Dermis microvascular lymphatic vessel endothelial cell (primary cell): ENCODE data around the gene SLX4IP. TPM values are rescaled to one million over a fixed set of nuclear protein-coding genes. Genes with fewer than 3 reads are reported as not detected.
A peak's percentile ranks its signal among the peaks of the same experiment; 100 is the strongest.

ENCODE experiments used
- DNase-seq, 2 donors: peaks; one replicate each; pipeline versions ENCODE4 v3.0.0 to v3.0.0-alpha.2; 2010; ENCODE audit warnings: low read depth in 2 of 2
- total RNA-seq: library from RNA; depleted of rRNA; stranded (reverse); fragments of >200 nt; gene quantifications from 2 replicates; pipeline ENCODE4 v1.2.1, GENCODE V29; 2014

SLX4IP gene
- total RNA-seq, 1 donor from 2014 or later = 2.6 TPM

- DNase-seq = no peak
These were observed 211.8 kb downstream of the SLX4IP start for GRCh38 chr20:10646886-10647420.

GRCh38 chr20:10647471-10647870 is 212.4 kb downstream of the SLX4IP start:
- peak in 1 of 2 donors; percentile 32 for DNase-seq

DNA sequence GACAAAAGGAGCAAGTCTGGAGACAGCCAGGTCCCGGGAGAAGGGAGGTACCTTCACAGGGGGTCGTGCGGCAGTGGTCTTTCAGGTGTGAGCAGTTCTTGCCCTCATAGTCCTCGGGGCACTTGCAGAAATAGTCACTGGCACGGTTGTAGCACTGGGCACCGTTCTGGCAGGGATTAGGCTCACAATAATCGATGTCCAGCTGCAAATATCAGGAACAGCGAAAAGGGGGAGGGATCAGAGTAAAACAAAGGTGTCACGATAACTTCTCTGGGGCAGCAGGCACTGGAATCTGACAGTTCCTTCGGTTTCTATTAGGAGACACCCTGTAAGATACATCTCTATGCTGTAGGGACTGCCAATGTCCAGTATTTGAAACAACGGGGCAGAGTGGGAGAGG is 212.8 kb downstream of the SLX4IP start:
- no peak for DNase-seq

DNA sequence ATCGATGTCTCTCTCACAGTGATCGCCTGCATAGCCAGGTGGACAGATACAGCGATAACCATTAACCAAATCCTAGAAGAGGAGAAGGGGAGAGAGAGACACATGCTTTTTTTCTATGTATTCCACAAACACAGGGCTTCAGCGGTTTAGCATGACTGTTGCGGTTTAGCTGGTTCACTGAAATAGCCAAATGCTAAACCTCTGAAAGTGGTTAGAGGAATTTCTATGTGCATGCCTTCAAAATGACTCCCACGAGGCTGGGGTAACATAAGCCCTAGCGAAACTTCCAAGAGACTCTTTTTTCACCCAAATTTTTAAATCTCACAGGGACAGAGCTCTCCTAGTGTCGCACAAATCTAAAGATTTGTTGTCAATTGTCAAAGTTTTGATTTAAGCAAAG is 213.5 kb downstream of the SLX4IP start:
- DNase-seq = no peak

GRCh38 chr20:10649080-10649796 is 214.1 kb downstream of the SLX4IP start:
- DNase-seq = no peak

- no peak for DNase-seq
These were observed 214.7 kb downstream of the SLX4IP start for GRCh38 chr20:10649797-10650160.

DNA sequence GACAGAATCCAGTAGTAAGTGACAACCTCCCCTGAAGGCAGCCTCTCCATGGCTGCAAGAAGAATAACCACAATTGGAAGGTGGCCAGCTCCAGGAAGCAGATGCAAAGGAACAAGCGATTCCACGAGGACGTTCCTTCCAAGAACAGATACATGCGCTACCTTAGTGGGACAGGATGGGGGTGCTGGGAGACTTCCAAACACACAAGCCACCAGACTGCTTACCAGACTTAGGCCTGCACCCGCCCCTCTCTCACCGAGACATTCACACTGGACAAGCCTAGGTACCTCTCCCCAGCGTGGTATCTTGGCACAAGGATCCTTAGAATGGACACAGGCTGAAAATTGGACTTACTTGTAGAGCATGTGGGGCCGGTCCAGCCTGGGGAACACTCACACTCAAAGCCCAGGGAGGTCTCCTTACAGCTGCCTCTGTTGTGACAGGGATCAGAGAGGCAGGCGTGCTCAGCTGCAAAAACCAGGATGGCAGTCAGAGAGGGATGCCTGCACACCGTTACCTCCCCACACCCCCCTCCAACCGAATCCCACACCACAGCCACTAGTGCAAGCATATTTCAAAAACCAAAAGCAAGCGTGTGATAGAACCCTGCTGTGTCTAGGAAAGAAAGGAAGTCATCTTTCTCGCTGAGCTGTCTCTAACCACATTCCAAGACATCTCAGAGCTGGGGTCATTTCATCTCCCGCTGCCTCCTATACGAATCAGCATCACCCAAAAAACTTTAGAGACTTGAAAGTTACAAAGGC is 216.3 kb downstream of the SLX4IP start:
- peak in 1 of 2 donors; percentile 70 for DNase-seq

DNA sequence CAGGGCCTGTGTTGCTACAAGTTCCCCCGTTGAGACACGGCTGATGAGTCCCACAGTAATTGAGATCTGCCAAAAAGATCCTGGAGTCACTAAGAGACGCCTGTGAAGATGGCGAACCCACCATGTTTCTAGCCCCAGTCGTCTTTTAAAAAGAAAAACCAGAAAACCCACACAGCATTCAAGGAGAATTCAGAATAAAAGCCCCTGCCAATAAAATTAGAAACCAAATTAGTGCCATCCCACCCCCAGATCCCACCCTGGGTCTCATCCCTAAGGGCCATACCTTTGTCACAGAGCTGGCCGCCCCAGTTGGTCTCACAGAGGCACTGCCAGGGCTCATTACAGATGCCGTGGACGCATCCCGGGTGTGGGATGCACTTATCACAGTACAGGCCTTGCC is 217.1 kb downstream of the SLX4IP start:
- DNase-seq = no peak

GRCh38 chr20:10652660-10653261 is 217.7 kb downstream of the SLX4IP start:
- peak in 1 of 2 donors; percentile 36 for DNase-seq

DNA sequence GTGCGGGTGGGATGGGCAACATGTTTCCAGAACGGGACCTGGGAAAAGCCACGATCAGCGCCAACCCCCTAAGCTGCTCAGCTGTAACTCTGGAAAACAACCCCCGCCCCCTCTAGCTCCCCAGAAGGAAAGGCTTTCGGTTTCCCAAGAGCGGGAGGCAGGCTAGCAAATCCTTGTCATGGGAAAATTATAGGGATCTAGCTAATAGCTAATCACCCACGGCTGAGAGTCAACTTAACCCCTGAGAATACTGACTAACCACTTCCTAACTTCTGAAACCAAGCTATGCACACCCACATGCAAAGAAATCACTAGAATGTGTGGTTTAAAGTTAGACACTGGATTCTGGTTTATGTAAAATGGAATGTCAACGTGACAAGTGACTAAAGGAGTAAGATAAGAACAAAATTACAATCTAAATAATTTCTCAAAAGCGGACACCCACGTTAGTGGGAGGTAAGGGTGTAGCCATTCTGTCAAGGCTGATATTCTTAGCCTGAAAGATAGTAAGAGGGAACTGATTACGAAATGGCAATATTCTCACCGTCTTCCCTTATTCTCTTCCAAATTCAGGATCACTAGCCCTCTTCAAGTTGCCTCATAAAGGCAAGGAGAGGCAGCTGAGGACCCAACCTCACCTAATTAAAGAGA is 218.6 kb downstream of the SLX4IP start:
- DNase-seq = no peak

- DNase-seq = peak in 1 of 2 donors; percentile 42
These were observed 219.1 kb downstream of the SLX4IP start for GRCh38 chr20:10654250-10654610.

DNA sequence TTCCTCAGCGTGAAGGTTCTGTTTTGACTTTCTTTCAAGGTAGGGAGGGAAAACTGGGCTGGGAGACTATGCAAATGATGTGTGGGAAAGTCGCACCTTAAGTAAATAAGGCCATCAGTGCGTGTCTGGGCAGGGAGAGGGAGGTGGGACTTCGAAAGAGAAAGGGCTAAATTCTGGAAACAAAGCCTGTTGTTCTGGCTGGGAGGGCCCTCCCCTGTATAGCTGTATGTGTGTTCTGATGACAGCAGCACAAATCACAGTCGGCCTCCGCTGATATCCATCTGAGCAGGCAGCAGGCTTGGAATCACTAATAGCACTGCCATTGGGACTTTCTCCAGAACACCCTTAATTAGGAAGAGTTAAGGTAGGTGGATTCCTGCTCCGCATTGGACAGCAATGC is 219.5 kb downstream of the SLX4IP start:
- DNase-seq = peak in 1 of 2 donors; percentile 50

GRCh38 chr20:10655720-10656669 is 220.9 kb downstream of the SLX4IP start:
- no peak for DNase-seq

GRCh38 chr20:10657453-10657852 is 222.3 kb downstream of the SLX4IP start:
- DNase-seq = no peak

- DNase-seq = no peak
These were observed 223.1 kb downstream of the SLX4IP start for GRCh38 chr20:10658051-10658823.

DNA sequence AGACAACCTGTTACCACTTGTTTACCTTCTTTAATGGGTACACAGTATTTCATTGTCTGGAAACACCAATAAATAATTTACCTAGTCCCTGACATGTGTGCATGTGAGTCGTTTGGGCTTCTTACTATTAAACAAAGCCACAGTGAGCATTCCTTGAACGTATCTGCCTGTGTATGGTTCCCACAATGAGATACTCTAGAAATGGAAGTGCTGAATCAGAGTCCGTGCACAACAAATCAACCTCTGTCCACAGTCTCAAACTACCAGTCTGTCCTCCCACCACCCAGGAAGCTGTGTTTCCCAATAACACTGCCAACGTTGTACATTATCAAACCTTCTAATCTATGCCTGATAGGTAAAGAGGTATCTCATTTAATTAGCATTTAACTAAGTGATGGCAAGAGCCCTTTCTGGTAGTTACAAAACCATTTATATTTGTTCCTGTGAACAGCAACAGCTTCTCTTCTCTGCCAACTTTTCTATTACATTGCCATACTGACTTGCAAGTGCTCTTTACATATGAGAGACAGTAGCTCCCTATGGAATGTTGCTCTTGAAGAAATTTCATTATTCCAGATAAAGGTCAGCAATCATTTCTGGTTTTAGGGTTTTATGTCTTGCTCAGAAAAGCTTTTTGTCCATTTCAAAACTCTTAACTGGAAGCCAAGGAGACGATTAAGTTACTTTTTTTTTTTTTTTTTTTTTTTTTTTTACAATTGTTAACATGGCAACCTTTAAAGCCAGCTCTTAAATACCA is 223.9 kb downstream of the SLX4IP start:
- no peak for DNase-seq

DNA sequence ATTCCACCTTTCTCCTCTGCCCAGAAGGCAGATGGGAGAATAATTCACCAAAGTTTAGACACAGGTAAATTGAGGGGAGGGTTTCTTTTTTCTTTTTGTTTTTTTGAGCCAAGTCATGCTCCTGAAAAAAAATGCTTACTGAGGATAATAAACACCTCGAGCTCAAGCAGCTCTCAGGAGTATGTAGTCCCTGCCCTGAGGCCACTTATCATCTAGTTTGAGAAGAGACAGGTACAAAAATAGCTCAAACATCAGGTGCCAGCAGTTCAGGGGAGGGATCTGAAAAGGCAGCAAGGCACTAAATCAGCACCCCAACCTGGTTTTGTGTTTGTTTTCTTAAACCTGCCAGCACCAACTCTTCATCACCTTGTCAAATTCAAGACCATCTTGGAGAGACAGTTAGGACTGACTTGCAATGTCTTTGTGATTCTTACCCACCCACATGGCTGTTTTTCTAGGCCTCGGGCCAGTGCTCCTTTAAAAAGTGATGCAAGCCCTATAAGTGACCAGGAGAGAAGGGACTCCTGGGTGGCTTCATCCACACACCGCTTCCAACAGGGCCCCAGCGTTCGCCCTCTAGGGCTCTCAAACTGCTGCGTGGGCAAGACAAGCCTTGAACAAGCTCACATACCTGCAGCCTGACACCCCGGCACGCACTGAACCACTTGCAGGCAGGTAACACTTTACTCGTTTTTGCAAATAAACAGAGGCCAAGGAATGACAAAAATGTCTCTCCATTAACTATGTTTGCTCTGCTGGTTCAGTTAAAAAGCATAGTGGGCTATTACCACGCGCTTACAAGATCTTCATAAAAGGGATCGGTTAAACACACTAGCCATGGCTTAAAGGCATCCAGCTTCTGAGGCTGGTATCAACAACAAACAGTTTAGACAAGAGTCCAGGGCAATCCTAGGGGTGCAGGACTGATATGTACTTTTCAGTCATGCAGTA is 224.8 kb downstream of the SLX4IP start:
- no peak for DNase-seq

DNA sequence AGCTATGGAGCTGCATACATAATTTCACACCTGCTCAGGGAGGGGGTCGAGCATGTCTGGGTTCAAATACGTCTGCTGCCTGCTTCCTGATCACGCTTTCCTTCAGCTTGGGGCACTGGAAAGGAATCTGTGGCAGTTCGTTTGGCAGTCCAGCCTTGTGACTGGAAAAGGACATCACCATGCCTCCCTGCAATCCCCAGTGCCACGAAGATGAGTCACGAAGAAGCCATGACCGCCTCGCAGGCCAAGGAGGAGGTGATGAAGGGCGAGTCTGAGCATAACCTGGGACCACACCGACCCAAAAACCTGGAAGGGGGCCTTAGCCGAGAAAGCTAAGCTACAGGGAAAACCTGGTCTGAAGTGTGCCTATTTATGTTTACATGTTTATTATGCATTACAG is 225.6 kb downstream of the SLX4IP start:
- DNase-seq = no peak
